Stimulated activated CD8-positive, alpha-beta memory T cell treated with anti-CD3 and anti-CD28 coated beads, Interleukin-7, amount 100 ng/mL, for 24 hours (primary cell): ENCODE data around the gene LMNTD2.

Source experiments
- DNase-seq: peaks from one replicate; pipeline ENCODE4 v3.0.0-alpha.2; 2020; ENCODE audit warnings: low read depth

LMNTD2 gene

DNA sequence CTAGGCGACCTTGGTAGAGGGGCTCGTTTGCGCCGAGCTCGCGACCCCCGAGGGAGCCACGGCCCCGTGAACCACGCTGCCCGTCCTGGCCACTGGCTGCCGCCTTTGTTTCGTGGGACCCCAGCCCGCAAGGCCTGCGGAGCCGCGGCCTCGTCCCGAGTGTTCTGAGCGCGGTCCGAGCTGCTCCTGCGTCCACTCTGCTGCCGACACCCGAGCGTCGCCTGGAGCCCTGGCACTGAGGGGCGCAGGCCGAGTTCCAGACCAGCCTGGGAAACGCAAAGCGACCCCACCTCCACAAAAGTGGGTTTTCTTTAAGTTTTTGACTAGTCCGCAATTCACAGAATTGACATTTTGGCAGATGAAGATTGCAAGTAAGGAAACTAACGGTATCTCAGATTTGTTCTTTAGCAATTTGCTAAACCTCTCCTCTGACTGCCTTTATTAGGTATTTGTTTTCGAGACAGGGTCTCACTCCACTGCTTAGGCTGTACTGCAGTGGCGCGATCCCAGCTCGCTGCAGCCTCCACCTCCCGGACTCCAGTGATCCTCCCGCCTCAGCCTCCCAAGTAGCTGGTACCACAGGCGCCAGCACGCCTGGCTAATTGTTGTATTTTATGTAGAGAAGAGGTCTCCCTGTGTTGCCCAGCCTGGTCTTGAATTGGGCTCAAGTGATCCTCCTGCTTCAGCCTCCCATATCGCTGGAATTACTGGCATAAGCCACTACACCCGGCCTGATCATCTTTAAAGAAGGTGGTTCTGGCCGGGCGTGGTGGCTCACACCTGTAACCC, 52.6 kb downstream of the LMNTD2 start:
- no peak for DNase-seq

DNA sequence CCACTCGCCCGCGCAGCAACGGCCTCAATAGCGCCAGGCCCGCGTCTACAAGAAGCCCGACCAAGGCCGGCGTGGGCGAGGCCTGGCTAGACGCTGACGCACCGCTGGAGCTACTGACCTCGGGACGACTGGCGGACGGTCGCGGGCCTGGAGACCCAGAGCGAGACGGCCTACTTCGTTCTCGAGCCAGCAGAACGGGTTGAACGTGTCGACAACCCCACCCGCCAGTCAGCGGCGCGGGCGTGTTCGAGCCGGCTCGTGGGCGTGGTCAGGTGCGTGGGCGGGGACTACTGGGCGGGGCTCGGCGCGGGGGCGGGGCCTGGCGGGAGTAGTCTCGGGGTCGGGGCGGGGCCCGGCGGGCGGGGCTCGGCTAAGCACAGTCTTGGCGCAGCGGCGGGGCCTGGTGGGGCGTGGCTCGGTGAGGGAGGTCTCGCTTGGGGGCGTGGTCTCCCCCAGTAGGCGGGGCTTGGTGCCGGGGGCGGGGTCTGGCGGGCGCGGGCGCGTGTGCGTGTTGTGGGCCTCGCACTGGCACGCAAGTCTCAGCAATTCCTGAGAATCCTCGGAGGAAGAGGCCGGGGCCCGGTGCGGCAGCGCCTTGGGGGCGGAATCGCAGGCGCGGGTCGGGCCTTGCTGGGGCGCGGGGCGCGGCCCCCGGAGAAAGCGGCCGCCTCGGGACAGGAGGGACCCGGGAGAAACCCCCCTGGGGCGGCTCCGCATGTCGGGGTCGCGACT, 53.4 kb downstream of the LMNTD2 start, which contains the start of gene RNH1:
RNH1 (minus strand) TSS at position 248 of the 732 bp plus-strand sequence. CDS start 5,080 bp downstream, outside the sequence.
- DNase-seq: peak; percentile 98

GRCh38 chr11:506238-506994, 54.1 kb downstream of the LMNTD2 start:
- peak; percentile 97 for DNase-seq

- no peak for DNase-seq
Observed at GRCh38 chr11:504994-505344, 55.6 kb downstream of the LMNTD2 start.
